WTC11 (cell line): Measurements from ENCODE around the gene SOCS7. TPM values are rescaled to one million over a fixed set of nuclear protein-coding genes. Genes with fewer than 3 reads are reported as not detected.

Source experiments
- ATAC-seq: fragments of 200-7000 bp; cut with Tn5 transposase; 2 replicates; pipeline ENCODE4 v1.10.0; 2021; ENCODE audit warnings: mild to moderate bottlenecking, moderate library complexity
- CTCF ChIA-PET: fragments of 300-600 bp; sonication (Branson Sonifier 250); formaldehyde crosslinking; loops from one replicate; lab custom pipeline; 2021; ENCODE audit warnings: antibody characterized with exemption; lab: Charles Lee
- POLR2A ChIA-PET: fragments of 350-600 bp; sonication (Branson Sonifier 250); formaldehyde crosslinking; loops from one replicate; lab custom pipeline; 2021; ENCODE audit warnings: antibody characterized with exemption; lab: Charles Lee
- DNase-seq: peaks from one replicate; pipeline ENCODE4 v3.0.0; 2021; ENCODE audit warnings: low spot score
- H3K27ac Mint-ChIP-seq: 2 replicates; pipeline ENCODE4 v1.8.0; 2021; ENCODE audit warnings: mixed read lengths
- H3K27me3 Mint-ChIP-seq: 2 replicates; pipeline ENCODE4 v1.8.0; 2021; ENCODE audit warnings: low read depth, mild to moderate bottlenecking, moderate library complexity, mixed read lengths
- H3K36me3 Mint-ChIP-seq: 2 replicates; pipeline ENCODE4 v1.8.0; 2021; ENCODE audit warnings: mixed read lengths
- H3K4me1 Mint-ChIP-seq: 2 replicates; pipeline ENCODE4 v1.8.0; 2022; ENCODE audit warnings: mixed read lengths
- H3K4me3 Mint-ChIP-seq: 2 replicates; pipeline ENCODE4 v1.8.0; 2021; ENCODE audit warnings: mild to moderate bottlenecking, moderate library complexity, mixed read lengths
- H3K9me3 Mint-ChIP-seq: 2 replicates; pipeline ENCODE4 v1.8.0; 2021; ENCODE audit warnings: mixed read lengths
- ATF1 ChIP-seq: sonication (generic); formaldehyde crosslinking; IDR thresholded peaks from 2 replicates; pipeline ENCODE4 v1.8.1; 2023; ENCODE audit warnings: mild to moderate bottlenecking, moderate library complexity, missing genetic modification reagents
- CREM ChIP-seq: sonication (generic); formaldehyde crosslinking; IDR thresholded peaks from 2 replicates; pipeline ENCODE4 v1.8.1; 2022; ENCODE audit warnings: mild to moderate bottlenecking, missing genetic modification reagents, moderate library complexity
- GTF2I ChIP-seq: fragments of 250-450 bp; sonication (Bioruptor Pico); conservative IDR thresholded peaks from 2 replicates; pipeline ENCODE4 v1.4.0; 2021; ENCODE audit warnings: mild to moderate bottlenecking
- HMGA2 ChIP-seq: fragments of 250-450 bp; sonication (Bioruptor Pico); IDR thresholded peaks from 2 replicates; pipeline ENCODE4 v1.4.0; 2021; ENCODE audit warnings: mild to moderate bottlenecking, moderate library complexity
- KAT7 ChIP-seq: sonication (generic); formaldehyde crosslinking; IDR thresholded peaks from 2 replicates; pipeline ENCODE4 v1.8.1; 2023; ENCODE audit warnings: missing genetic modification reagents, mild to moderate bottlenecking, borderline replicate concordance
- NR1H2 ChIP-seq: sonication (generic); formaldehyde crosslinking; IDR thresholded peaks from 2 replicates; pipeline ENCODE4 v1.9.0; 2021; ENCODE audit warnings: mild to moderate bottlenecking, moderate library complexity, missing genetic modification reagents
- PRRX2 ChIP-seq: fragments of 250-450 bp; sonication (Bioruptor Pico); IDR thresholded peaks from 2 replicates; pipeline ENCODE4 v1.8.0; 2021; ENCODE audit warnings: mild to moderate bottlenecking
- SP1 ChIP-seq: sonication (generic); formaldehyde crosslinking; conservative IDR thresholded peaks from 2 replicates; pipeline ENCODE4 v1.8.1; 2022; ENCODE audit warnings: missing genetic modification reagents
- ZNF232 ChIP-seq: sonication (generic); formaldehyde crosslinking; IDR thresholded peaks from 2 replicates; pipeline ENCODE4 v1.8.0; 2022; ENCODE audit warnings: mild to moderate bottlenecking, missing genetic modification reagents
- ZNF263 ChIP-seq: sonication (generic); formaldehyde crosslinking; IDR thresholded peaks from 2 replicates; pipeline ENCODE4 v1.8.1; 2022; ENCODE audit warnings: low read depth, mild to moderate bottlenecking, moderate library complexity, missing genetic modification reagents
- ZNF423 ChIP-seq: fragments of 250-450 bp; sonication (Bioruptor Pico); IDR thresholded peaks from 2 replicates; pipeline ENCODE4 v2.1.2; 2022; ENCODE audit warnings: mild to moderate bottlenecking, moderate library complexity
- total RNA-seq: library from RNA; stranded (reverse); gene quantifications from 3 replicates; pipeline ENCODE4 v1.2.3, GENCODE V29; 2021
- TF ChIP-seq, protein P1 (sequence below): sonication (generic); formaldehyde crosslinking; IDR thresholded peaks from 2 replicates; pipeline ENCODE4 v1.8.1; 2023; ENCODE audit warnings: mild to moderate bottlenecking, missing genetic modification reagents, borderline replicate concordance
- TF ChIP-seq, protein P2 (sequence below): sonication (generic); formaldehyde crosslinking; conservative IDR thresholded peaks from 2 replicates; pipeline ENCODE4 v1.8.1; 2023; ENCODE audit warnings: mild to moderate bottlenecking, low read depth, missing genetic modification reagents, moderate library complexity
- TF ChIP-seq, protein P3 (sequence below): fragments of 250-450 bp; sonication (Bioruptor Pico); IDR thresholded peaks from 2 replicates; pipeline ENCODE4 v2.1.2; 2022; ENCODE audit warnings: mild to moderate bottlenecking, moderate library complexity
- TF ChIP-seq, protein P4 (sequence below): sonication (generic); formaldehyde crosslinking; IDR thresholded peaks from 2 replicates; pipeline ENCODE4 v1.8.0; 2023; ENCODE audit warnings: missing genetic modification reagents
- TF ChIP-seq, protein P5 (sequence below): fragments of 200-600 bp; IDR thresholded peaks from 2 replicates; pipeline ENCODE4 v1.8.0; 2022; ENCODE audit warnings: antibody characterized with exemption
- TF ChIP-seq, protein P6 (sequence below): sonication (generic); formaldehyde crosslinking; IDR thresholded peaks from 2 replicates; pipeline ENCODE4 v1.8.0; 2022; ENCODE audit warnings: mild to moderate bottlenecking, missing genetic modification reagents
- TF ChIP-seq, protein P7 (sequence below): sonication (generic); formaldehyde crosslinking; conservative IDR thresholded peaks from 2 replicates; pipeline ENCODE4 v1.8.1; 2022; ENCODE audit warnings: mild to moderate bottlenecking, missing genetic modification reagents
- TF ChIP-seq, protein P8 (sequence below): sonication (generic); formaldehyde crosslinking; IDR thresholded peaks from 2 replicates; pipeline ENCODE4 v1.8.1; 2022; ENCODE audit warnings: mild to moderate bottlenecking, moderate library complexity, missing genetic modification reagents

Gene SOCS7
- total RNA-seq, 1 experiment from 2014 or later: 33.6 TPM

DNA sequence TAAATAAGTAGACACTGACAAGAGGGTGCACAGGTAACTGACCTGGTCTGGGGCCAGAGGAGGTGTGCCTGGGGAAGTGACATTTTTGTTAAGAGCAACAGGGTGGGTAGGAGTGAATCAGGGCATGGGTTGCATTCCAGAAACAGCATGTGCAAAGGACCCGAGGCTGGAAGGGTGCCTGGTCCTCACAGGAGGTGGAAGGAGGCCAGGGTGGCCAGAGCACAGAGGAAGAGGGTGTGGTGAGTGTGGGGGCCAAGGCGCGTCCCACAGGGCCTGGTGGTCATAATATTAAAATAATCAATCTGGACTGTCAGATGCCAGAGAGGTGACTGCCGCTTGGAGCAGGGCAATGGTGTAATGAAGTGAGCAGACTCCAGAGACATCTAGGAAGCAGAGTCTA, 90.9 kb downstream of the SOCS7 start (continued):
- TF ChIP-seq, protein P1, sequence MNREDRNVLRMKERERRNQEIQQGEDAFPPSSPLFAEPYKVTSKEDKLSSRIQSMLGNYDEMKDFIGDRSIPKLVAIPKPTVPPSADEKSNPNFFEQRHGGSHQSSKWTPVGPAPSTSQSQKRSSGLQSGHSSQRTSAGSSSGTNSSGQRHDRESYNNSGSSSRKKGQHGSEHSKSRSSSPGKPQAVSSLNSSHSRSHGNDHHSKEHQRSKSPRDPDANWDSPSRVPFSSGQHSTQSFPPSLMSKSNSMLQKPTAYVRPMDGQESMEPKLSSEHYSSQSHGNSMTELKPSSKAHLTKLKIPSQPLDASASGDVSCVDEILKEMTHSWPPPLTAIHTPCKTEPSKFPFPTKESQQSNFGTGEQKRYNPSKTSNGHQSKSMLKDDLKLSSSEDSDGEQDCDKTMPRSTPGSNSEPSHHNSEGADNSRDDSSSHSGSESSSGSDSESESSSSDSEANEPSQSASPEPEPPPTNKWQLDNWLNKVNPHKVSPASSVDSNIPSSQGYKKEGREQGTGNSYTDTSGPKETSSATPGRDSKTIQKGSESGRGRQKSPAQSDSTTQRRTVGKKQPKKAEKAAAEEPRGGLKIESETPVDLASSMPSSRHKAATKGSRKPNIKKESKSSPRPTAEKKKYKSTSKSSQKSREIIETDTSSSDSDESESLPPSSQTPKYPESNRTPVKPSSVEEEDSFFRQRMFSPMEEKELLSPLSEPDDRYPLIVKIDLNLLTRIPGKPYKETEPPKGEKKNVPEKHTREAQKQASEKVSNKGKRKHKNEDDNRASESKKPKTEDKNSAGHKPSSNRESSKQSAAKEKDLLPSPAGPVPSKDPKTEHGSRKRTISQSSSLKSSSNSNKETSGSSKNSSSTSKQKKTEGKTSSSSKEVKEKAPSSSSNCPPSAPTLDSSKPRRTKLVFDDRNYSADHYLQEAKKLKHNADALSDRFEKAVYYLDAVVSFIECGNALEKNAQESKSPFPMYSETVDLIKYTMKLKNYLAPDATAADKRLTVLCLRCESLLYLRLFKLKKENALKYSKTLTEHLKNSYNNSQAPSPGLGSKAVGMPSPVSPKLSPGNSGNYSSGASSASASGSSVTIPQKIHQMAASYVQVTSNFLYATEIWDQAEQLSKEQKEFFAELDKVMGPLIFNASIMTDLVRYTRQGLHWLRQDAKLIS (CRISPR knock-in tag): no peak
- no peak for TF ChIP-seq GTF2I (CRISPR knock-in tag)

DNA sequence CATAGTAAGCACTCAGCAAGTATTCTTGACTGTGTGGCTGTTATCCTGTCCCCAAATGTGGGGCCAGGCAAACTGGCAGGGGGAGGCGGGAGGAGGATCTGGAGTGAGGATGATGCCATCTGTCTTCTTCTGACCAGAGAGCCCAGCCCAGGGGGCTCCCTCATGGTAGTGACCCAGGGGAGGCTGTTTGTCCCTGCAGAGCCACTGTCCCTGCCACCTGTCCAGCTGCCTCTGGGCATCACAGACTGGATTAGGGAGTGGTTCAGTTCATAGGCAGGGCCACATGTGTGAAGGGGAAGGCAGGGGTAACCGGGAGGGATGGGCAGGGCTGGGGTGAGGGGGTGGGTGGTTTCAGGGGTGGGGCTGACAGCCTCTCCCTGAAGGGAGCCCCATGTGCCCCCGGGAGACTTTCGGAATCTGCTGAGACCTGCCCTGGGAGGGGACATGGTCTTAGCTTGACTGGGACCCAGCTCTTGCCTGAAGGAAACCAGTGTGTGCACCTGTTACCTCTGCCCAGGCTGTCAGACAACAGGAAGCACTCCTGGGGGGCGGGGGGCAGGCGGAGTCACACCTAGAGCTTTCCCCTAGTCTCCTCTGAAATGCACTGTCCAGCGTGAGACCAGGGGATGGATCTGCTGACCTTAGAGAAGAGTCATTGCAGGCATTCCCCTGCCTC, 91.8 kb downstream of the SOCS7 start:
- POLR2A ChIA-PET: interaction anchor here (0.7 to 1.0 kb wide), 2 partner anchors 20 to 66 kb away, joined by 3 read pairs; no protein-coding TSS in a partner anchor
- Mint-ChIP-seq H3K4me1 (peaks cover 54% of the 10 kb centered on the region), H3K27ac (no peak overlapping the region), H3K4me3 (no peak overlapping the region), H3K27me3 (no peaks in the 10 kb centered on the region), H3K36me3 (0 out of 2 replicates have a peak, but pooled peaks cover 2% of the 10 kb centered on the region), H3K9me3 (no peaks in the 10 kb centered on the region)
- CTCF ChIA-PET: interaction anchor here (0.5 to 4.3 kb wide), 24 partner anchors 8 to 220 kb away, joined by 3 to 44 read pairs (median 5); no protein-coding TSS in a partner anchor
- TF ChIP-seq KAT7 (CRISPR knock-in tag) (no peak), SP1 (CRISPR knock-in tag) (no peak), PRRX2 (CRISPR knock-in tag) (no peak), ZNF423 (no peak), HMGA2 (no peak), CREM (CRISPR knock-in tag) (no peak), ZNF263 (no peak), ATF1 (CRISPR knock-in tag) (no peak), NR1H2 (CRISPR knock-in tag) (no peak), ZNF232 (no peak)
- TF ChIP-seq, protein P2, sequence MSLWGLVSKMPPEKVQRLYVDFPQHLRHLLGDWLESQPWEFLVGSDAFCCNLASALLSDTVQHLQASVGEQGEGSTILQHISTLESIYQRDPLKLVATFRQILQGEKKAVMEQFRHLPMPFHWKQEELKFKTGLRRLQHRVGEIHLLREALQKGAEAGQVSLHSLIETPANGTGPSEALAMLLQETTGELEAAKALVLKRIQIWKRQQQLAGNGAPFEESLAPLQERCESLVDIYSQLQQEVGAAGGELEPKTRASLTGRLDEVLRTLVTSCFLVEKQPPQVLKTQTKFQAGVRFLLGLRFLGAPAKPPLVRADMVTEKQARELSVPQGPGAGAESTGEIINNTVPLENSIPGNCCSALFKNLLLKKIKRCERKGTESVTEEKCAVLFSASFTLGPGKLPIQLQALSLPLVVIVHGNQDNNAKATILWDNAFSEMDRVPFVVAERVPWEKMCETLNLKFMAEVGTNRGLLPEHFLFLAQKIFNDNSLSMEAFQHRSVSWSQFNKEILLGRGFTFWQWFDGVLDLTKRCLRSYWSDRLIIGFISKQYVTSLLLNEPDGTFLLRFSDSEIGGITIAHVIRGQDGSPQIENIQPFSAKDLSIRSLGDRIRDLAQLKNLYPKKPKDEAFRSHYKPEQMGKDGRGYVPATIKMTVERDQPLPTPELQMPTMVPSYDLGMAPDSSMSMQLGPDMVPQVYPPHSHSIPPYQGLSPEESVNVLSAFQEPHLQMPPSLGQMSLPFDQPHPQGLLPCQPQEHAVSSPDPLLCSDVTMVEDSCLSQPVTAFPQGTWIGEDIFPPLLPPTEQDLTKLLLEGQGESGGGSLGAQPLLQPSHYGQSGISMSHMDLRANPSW: no peak
- TF ChIP-seq, protein P3, sequence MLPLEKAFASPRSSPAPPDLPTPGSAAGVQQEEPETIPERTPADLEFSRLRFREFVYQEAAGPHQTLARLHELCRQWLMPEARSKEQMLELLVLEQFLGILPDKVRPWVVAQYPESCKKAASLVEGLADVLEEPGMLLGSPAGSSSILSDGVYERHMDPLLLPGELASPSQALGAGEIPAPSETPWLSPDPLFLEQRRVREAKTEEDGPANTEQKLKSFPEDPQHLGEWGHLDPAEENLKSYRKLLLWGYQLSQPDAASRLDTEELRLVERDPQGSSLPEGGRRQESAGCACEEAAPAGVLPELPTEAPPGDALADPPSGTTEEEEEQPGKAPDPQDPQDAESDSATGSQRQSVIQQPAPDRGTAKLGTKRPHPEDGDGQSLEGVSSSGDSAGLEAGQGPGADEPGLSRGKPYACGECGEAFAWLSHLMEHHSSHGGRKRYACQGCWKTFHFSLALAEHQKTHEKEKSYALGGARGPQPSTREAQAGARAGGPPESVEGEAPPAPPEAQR (CRISPR knock-in tag): no peak
- TF ChIP-seq, protein P4, sequence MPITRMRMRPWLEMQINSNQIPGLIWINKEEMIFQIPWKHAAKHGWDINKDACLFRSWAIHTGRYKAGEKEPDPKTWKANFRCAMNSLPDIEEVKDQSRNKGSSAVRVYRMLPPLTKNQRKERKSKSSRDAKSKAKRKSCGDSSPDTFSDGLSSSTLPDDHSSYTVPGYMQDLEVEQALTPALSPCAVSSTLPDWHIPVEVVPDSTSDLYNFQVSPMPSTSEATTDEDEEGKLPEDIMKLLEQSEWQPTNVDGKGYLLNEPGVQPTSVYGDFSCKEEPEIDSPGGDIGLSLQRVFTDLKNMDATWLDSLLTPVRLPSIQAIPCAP (CRISPR knock-in tag): no peak
- TF ChIP-seq, protein P5, sequence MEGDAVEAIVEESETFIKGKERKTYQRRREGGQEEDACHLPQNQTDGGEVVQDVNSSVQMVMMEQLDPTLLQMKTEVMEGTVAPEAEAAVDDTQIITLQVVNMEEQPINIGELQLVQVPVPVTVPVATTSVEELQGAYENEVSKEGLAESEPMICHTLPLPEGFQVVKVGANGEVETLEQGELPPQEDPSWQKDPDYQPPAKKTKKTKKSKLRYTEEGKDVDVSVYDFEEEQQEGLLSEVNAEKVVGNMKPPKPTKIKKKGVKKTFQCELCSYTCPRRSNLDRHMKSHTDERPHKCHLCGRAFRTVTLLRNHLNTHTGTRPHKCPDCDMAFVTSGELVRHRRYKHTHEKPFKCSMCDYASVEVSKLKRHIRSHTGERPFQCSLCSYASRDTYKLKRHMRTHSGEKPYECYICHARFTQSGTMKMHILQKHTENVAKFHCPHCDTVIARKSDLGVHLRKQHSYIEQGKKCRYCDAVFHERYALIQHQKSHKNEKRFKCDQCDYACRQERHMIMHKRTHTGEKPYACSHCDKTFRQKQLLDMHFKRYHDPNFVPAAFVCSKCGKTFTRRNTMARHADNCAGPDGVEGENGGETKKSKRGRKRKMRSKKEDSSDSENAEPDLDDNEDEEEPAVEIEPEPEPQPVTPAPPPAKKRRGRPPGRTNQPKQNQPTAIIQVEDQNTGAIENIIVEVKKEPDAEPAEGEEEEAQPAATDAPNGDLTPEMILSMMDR: no peak
- TF ChIP-seq, protein P6, sequence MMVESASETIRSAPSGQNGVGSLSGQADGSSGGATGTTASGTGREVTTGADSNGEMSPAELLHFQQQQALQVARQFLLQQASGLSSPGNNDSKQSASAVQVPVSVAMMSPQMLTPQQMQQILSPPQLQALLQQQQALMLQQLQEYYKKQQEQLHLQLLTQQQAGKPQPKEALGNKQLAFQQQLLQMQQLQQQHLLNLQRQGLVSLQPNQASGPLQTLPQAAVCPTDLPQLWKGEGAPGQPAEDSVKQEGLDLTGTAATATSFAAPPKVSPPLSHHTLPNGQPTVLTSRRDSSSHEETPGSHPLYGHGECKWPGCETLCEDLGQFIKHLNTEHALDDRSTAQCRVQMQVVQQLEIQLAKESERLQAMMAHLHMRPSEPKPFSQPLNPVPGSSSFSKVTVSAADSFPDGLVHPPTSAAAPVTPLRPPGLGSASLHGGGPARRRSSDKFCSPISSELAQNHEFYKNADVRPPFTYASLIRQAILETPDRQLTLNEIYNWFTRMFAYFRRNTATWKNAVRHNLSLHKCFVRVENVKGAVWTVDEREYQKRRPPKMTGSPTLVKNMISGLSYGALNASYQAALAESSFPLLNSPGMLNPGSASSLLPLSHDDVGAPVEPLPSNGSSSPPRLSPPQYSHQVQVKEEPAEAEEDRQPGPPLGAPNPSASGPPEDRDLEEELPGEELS (CRISPR knock-in tag): no peak
- TF ChIP-seq, protein P7, sequence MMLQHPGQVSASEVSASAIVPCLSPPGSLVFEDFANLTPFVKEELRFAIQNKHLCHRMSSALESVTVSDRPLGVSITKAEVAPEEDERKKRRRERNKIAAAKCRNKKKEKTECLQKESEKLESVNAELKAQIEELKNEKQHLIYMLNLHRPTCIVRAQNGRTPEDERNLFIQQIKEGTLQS (CRISPR knock-in tag): no peak
- TF ChIP-seq, protein P8, sequence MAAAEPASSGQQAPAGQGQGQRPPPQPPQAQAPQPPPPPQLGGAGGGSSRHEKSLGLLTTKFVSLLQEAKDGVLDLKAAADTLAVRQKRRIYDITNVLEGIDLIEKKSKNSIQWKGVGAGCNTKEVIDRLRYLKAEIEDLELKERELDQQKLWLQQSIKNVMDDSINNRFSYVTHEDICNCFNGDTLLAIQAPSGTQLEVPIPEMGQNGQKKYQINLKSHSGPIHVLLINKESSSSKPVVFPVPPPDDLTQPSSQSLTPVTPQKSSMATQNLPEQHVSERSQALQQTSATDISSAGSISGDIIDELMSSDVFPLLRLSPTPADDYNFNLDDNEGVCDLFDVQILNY: no peak
- DNase-seq: no peak
- no peak for ATAC-seq
